HG03520 (cell line): ENCODE results near the gene ST6GALNAC3.
"Not testable (repeated sequence)": the region's sequence is repeated elsewhere in the genome, so short reads cannot be mapped to it uniquely, and the experiment has no call there.

Experiments
- ATAC-seq: cut with Tn5 transposase; IDR thresholded peaks from one replicate; pipeline ENCODE4 v1.9.1; 2021; ENCODE audit warnings: mild to moderate bottlenecking, moderate library complexity; ENCODE audit not compliant: unreplicated experiment

The ST6GALNAC3 gene

DNA sequence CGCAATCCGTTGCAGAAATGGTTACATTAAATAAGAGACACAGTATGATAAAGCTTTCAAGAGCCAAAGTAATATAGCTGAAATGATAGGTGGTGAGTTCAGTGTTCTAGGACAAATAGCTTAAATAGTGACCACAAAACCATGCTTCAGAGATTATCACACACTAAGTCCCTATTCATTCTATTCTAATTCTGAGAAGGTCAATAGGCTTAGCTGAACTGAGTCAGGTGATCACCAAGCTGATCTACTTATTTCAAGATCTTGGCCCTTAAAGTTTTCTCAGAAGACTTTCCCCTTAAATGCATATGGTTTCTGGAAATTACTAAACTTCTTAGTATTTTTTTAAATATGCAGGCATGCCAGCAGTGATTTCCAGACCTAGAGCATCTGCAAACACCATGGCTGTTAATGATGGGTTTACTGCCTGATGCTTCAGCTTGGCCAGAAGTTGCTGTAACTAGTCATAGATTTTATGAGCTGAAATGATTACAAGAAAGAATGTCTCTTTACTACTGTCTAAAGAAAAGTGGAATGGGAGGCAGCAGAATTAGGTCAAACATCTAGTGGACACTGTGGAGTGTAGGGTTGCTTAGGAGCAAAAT lies 242.9 kb downstream of the ST6GALNAC3 start:
- no peak for ATAC-seq

- ATAC-seq, result peak; percentile 88
These were observed 256.6 kb downstream of the ST6GALNAC3 start for GRCh38 chr1:76330991-76331603.

GRCh38 chr1:76335882-76336281 lies 261.3 kb downstream of the ST6GALNAC3 start:
- no peak for ATAC-seq

DNA sequence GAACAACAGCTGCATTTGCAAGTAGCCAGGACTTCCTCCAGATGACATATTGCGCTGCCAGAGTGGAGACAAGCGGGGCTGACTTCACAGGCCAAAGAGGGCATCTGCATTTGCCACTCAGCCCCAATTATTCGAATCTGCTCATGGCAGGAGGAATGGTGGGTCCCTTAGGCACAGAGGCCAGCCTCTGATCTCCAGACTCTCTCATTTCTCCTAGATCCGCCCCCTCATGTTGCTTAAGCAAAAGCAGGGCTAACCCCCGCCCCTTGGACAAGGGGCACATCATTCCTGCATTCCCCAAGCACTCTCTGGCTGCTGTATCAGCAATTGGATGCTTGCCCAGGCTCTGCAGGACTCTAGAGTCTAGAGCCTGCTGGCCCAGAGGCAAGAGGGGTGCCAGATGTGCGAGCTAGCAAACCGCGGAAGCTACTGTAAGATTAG lies 262.4 kb downstream of the ST6GALNAC3 start:
- no peak for ATAC-seq

DNA sequence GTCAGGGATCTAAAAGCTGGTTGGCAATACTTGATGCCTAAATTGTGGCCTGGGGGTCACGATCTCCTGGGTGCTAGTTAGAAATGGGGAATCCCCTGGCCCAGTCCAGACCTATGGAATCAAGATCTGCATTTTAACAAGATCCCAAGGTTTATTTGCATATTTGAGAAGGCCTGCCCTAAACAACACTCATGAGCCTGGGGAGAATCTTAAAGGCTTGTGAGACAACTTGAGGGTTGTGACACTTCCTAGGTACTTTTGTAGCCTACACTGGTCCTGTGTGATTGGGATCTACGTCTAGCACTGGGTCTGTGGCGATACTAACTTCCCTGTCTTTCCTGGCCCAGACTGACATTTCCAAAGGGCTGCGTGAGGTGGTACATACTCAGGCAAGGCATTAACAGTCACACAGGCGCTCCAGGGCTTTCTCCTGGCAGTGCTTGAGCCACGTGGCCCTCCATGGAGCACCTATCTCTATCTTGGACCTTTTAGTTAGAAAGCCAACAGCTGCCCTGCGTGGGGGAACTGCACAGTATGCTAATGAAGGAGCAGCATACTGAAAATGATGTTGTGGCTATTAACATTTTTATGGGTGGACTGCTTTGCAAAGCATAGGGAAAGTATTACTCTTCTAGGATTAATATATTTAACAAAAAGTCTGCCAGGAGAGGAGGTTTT lies 263.1 kb downstream of the ST6GALNAC3 start:
- no peak for ATAC-seq

- no peak for ATAC-seq
These were observed 265.5 kb downstream of the ST6GALNAC3 start for GRCh38 chr1:76340056-76340455.

DNA sequence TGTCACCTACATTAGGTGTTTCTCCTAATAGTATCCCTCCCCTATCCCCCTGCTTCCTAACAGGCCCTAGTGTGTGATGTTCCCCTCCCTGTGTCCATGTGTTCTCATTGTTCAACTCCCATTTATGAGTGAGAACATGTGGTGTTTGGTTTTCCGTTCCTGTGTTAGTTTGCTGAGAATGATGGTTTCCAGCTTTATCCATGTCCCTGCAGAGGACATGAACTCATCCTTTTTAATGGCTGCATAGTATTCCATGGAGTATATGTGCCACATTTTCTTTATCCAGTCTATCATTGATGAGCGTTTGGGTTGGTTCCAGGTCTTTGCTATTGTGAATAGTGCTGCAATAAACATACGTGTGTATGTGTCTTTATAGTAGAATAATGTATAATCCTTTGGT lies 267.3 kb downstream of the ST6GALNAC3 start:
- not testable (repeated sequence) for ATAC-seq

GRCh38 chr1:76343356-76343755 lies 268.8 kb downstream of the ST6GALNAC3 start:
- no peak for ATAC-seq

DNA sequence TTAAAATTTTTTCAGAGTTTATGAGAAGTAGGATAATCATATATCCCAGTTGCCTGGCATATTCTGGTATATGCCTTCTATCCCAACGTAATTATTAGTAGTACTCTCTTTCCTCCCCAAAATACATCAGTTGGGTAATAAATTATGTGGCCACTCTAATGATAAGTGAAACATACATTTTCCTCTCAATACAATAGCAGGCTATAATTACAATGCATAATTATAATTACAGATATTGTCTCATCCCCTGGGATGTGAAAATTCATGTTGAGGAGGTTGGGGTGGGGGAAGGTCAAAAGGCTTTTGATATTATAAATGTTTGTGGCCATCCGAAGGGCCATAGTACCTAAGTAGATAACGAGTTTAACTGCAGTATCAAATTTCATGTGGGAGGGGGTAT lies 277.1 kb downstream of the ST6GALNAC3 start:
- ATAC-seq, result no peak

DNA sequence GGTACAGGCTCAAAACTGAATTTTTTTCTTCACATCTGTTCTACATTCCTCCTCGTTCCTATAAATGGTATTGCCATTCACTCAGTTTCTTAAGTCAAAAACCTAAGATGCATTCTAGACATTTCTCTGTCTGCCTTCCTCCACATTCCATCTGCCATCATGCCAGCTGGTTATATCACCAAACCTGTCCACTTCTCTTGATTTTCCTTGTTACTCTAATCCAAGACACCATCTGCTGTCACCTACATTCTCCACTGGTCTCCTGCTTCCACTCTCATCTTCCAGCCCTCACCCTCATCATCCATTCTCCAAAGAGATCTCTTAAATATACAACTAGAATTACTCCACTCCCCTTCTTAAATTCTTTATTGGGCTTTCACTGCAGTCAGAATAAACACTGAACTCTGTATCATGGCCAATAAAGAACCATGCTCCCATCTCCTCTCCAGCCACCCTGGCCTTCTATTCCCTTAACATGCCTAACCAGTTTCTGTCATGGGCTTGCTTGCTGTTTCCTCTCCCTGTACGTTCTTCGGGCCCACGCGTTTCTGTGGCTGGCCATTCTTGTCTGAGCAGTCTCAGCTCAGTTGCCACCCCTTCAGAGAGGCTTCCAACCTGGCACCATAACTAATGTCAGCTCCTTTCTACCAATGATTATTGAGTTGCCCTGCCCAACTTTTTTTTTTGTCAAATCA lies 278.3 kb downstream of the ST6GALNAC3 start:
- no peak for ATAC-seq

GRCh38 chr1:76354236-76354635 lies 279.7 kb downstream of the ST6GALNAC3 start:
- ATAC-seq, result no peak

GRCh38 chr1:76366726-76367125 lies 292.2 kb downstream of the ST6GALNAC3 start:
- ATAC-seq, result no peak

GRCh38 chr1:76371941-76372340 lies 297.4 kb downstream of the ST6GALNAC3 start:
- no peak for ATAC-seq

- ATAC-seq, result no peak
These were observed 299.5 kb downstream of the ST6GALNAC3 start for GRCh38 chr1:76374086-76374485.

DNA sequence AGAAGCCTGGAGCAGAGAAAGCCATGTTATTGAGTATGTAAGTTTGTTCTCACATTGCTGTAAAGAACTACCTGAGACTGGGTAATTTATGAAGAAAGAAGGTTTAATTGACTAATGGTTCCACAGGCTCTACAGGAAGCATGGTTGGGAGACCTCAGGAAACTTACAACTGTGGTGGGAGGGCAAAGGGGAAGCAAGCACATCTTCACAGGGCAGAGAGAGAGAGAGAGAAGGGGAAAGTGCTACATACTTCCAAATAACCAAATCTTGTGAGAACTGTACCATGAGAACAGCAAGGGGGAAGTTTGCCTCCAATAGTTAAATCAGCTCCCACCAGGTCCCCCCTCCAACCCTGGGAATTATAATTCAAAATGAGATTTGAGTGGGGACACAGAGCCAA lies 302.7 kb downstream of the ST6GALNAC3 start:
- ATAC-seq, result no peak

- ATAC-seq, result no peak
These were observed 305.0 kb downstream of the ST6GALNAC3 start for GRCh38 chr1:76379506-76379905.

DNA sequence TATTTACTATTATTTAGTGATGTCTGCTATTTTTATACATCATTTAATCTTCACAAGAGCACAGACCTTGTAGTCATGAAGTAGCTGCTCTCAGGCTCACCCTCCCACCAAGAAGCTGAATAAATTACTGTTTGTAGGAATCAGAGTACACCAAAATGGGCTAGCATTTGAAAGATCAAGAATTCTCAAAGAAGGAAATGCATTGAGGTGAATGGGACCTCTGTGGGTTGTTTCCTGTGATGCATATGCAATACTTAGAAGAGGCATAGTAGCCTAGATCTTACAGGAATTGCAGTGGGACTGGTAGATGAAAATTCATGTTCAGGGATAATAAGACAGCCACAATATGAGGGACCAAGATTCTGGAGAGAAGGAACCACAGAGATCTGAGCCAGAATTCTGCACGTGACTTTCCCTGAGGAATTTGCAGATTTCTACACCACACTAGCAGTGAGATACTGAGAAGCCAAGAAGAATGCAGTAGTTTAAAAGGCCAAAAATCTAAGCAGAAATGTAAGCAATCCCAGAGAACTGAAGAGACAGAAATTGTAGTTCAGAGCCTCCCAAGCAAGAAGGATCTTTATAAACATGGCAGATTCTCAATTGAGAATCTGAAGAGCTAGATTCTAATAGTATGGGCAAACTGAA lies 307.0 kb downstream of the ST6GALNAC3 start:
- ATAC-seq, result no peak

DNA sequence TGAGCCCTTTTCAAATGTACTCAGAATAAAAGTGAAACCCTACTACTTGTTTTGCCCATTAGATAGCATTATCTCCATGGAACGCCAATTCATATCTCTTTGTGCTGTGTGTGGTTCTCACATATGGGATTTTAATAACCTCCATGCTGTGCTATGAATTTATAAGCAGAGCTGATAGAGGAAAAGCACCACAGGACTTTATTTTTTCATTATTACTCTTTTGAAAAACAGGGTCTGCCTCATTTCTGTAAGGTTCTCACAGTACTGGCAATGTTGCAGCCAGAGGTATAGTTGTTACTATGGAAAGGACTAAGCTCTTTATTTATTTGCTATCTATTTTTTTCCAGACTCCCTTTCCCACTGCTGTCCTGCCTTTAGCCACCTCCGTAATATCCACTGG lies 313.7 kb downstream of the ST6GALNAC3 start:
- no peak for ATAC-seq

- no peak for ATAC-seq
These were observed 315.9 kb downstream of the ST6GALNAC3 start for GRCh38 chr1:76390456-76390855.

GRCh38 chr1:76395059-76395458 lies 320.5 kb downstream of the ST6GALNAC3 start:
- ATAC-seq, result no peak

DNA sequence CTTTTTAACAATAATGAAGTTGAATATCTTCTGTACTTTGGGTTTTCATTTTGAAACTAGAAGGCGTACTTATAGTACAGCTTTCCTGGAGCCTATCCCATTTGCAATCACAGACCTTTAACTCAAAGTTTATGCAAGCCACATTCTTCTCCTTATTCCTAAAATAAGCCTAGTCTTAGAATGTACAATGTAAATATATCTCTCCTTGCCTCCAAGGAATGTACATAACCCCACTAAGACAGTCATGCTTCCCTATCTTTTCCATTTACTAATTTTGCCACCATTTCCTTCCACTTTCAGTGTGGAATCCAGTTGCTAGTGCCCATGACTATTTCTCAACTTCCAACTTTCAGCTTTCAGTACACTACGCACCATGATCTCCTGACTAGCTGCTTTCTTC lies 327.6 kb downstream of the ST6GALNAC3 start:
- ATAC-seq, result no peak
